GM19397 (cell line): ENCODE results near the gene DNAH9.

Experiments used
- ATAC-seq: cut with Tn5 transposase; IDR thresholded peaks from one replicate; pipeline ENCODE4 v1.9.1; 2021; ENCODE audit warnings: mild to moderate bottlenecking, moderate library complexity; ENCODE audit not compliant: unreplicated experiment

Gene DNAH9

GRCh38 chr17:11589716-11590115, 8.6 kb upstream of the DNAH9 start:
- no peak for ATAC-seq

DNA sequence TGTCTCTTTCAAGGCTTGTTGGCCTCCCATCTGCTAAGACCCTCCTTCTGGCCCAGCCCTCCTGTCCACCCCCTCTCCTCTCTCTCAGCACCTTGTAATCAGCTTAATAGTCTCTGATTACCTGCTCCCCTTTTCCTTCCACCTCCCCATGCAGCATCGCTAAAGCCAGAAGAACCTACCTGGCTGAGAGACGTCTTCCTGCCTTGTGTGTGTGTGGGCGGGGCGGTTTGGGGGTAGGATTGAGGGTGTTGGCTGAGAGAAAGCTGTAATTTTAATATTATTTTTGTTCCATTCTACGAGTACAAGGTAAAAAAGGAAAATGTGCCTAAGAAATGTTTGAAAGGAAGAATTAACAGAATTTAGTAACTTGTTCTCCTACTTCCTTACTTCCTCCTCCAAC, 3.4 kb downstream of the DNAH9 start:
- no peak for ATAC-seq

DNA sequence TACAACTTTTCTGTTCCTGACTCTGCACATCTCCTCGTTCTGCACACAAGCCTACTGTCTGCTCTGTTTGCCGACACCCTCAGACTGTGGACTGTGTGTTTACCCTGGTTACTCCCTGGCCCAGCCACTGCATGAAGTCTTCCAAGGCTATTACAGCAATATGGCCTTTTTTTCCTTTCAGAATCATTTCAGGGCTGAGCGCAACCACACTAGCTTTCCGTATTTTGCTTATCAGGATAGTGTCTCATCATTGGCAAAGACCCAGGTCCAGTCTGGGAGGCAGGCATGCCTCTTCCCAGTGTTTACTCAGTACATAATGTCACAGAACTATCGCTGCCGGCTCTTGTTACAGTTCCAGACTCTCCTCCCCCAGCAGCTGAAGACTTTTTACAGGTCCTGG, 10.1 kb downstream of the DNAH9 start:
- no peak for ATAC-seq

DNA sequence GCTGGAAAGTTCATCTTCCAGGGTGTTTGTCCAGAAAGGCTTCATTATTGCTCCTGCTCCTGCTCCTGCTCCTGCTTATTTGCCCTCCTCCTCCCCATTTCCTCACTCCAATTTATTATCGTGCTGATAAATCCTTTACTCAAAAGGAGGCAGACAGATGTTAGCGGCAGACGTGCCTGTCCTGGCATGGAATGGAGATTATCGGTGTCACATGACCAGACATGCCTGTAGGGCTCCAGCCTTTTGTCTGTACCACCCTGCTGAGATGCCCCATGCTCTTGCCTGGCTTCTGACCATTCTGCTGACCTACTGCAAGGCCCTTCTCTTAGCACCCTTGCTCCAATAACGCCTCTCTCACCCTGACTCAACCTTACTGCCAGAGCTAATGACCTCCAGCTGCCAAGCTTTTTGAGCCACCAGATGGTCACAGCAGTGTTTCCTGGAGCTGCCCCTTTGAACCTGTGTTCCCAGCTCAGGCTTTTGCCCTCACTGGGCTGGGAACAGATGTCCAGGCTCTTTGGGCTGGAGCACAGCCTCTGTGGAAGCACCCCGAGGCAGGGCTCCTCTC, 12.8 kb downstream of the DNAH9 start:
- no peak for ATAC-seq

GRCh38 chr17:11612956-11613355, 14.7 kb downstream of the DNAH9 start:
- no peak for ATAC-seq

DNA sequence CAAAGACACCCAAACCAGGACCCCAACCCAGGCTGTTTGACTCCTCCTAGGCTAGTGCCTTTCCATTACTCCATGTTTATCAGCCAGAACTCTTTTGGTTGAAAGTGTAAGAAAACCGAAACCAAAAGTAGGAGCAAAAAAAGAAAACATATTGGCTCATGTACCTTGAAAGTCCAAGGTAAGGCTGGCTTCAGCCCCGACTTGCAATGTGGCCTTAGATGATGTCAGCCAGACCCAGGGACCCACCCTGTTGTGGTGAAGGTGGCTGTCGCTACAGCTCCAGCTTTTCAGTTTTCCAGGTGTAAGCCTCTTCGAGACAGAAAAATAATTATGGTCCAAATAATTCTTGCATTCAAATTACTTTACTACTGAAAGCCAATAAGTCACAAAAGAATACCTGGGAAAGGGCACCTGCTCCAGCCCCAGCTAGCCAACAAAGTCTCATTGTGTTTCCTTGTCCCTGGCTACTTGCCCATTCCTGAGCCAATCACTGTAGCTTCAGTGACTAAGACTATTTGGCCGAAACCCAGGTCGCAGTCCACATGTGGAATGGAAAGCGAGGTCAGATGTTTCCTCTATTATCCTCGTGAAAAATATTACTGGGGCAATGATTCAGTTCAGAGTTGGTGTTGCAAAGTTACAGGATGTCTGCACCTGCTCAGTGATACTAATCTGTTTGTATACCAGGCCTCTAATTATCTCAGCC, 20.7 kb downstream of the DNAH9 start:
- no peak for ATAC-seq

GRCh38 chr17:11622492-11622891, 24.2 kb downstream of the DNAH9 start:
- ATAC-seq, result no peak

GRCh38 chr17:11624976-11625375, 26.7 kb downstream of the DNAH9 start:
- ATAC-seq, result no peak

DNA sequence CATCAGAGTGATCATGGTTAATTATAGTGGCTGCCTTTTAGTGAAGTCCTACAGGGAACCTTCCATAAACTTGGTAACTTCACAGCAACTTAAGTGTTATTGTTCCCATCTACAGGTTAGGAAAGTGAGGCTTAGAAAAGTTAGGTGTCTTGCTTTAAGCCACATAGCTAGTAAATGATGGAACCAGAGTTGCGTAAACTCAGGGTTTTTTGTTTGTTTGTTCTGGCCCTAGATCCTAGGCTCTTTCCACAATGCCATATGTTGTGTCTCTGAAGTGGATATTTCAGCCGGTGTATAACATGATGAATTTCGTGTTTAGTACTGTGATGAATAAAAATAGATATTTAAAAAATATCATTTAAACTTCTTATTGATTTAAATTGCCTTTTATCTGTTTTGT, 27.6 kb downstream of the DNAH9 start:
- no peak for ATAC-seq

- ATAC-seq, result no peak
These were observed 29.2 kb downstream of the DNAH9 start for GRCh38 chr17:11627301-11627940.

- ATAC-seq, result no peak
These were observed 30.1 kb downstream of the DNAH9 start for GRCh38 chr17:11628374-11628773.

- no peak for ATAC-seq
These were observed 30.6 kb downstream of the DNAH9 start for GRCh38 chr17:11628831-11629230.

- ATAC-seq, result no peak
These were observed 38.5 kb downstream of the DNAH9 start for GRCh38 chr17:11636771-11637170.

DNA sequence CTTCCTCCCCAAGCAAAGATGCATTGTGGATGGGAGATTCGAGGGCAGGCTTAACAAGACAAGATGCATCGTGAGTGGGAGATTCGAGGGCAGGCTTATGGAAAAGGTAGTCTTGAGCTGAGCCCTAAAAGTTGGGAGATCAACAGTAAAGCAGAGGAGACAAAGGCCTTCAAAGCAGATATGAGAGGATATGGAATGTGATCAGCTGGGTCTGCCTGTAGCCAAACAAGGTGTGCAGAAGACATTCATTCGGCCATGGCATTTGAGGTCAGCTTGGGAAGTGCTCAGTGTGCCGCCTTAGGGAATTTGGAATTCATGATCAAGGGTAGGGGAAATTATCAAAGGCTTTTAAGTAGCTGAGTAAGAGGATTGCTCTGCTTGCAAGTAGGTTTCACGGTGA, 39.5 kb downstream of the DNAH9 start:
- no peak for ATAC-seq

GRCh38 chr17:11638700-11639265, 40.5 kb downstream of the DNAH9 start:
- ATAC-seq, result no peak

DNA sequence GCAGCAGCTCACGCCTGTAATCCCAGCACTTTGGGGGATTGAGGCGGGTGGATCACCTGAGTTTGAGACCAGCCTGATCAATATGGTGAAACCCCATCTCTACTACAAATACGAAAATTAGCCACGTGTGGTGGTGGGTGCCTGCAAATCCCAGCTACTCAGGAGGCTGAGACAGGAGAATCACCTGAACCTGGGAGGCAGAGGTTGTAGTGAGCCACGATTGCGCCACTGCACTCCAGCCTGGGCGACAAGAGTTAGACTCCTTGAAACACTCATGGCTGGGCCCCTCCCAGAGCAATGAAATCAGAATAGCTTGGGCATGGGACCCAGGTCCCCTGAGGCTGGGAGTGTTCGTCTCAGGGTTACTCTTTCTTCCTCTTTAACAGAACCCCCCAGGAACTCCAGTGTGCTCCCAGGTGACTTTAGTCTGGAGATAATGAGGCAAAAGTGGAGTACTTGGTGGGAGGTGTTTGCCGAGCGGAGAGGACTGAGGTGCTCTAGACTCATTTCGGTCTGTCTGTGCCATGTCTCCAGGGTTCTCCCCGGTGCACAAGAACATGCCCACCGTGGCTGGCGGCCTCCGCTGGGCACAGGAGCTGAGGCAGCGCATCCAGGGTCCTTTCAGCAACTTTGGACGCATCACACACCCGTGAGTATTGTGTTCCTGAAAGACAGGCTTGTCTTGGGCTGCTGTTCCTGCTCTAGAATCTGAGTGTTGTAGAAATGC, 41.6 kb downstream of the DNAH9 start:
- no peak for ATAC-seq

DNA sequence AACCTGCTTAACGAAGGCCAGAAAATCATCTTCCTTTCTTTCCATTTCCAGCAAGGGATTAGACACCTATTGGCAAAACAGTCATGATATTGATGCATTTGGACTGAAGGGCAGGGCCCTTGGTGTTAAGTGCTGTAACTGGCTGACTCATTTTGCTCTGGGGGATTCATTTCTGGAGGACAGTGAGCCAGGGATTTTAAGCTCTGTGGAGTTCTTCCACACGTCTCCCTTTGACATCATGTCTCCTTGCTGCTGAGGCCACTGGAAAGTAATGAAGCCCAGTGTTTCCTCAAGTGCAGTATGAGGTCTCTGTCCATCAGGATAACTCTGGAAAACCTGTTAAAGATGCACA, 42.2 kb downstream of the DNAH9 start:
- no peak for ATAC-seq

GRCh38 chr17:11641521-11642275, 43.4 kb downstream of the DNAH9 start:
- ATAC-seq, result no peak

DNA sequence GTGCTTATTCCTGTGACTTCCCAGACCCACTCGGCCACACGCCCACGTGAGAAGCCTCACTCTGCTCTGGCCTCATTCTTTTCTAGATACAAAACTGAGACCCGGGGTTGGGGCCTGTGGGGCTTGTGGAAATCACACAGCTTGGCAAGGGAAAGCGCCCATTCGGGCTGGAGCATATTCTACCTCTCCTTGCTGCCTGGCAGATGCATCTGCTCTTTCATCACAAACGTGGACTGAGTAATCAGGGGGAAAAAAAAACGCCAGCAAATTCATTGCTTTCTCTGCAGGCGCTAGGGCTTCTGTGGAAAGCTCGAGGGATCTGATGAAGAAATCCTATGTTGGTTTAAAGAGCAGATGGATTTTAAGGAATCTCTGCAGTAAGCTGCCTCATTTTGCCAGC, 44.4 kb downstream of the DNAH9 start:
- ATAC-seq, result no peak

DNA sequence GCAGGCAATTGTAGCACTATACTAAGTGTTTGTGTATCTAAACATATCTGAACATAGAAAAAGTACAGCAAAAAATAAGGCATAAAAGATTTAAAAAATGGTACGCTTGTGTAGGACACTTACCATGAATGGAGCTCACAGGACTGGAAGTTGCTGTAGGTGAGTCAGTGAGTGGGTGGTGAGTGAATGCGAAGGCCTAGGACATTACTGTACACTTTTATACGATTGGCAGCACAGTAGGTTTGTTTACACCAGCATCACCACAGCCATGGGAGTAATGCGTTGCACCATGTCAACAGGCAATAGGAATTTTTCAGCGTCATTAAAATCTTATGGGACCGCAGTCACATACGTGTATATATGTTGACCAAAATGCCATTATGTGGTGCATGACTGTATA, 45.6 kb downstream of the DNAH9 start:
- ATAC-seq, result no peak
